Ecto neural progenitor cell (in vitro differentiated cells): ENCODE measurements around the gene PRKCE.

Experiments used
- DNase-seq: peaks from one replicate; pipeline ENCODE4 v3.0.0-alpha.2; 2018; ENCODE audit warnings: low spot score

Gene PRKCE

DNA sequence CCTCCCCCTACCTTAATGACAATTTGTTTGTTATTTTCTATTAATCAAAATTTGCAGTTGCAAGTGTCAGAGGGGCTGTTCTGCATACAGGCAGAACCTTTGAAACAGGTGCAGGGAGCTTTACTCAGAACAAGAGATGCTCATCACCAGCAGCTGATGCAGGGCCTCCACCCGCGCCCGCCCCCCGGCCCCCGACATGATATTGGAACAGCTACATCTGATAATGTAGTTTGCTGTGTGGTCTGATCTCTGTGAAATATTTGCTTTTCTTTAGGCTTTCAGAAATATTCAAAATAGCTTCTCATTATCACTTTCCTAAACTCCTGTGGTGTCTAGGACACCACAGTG lies 130.0 kb downstream of the PRKCE start:
- no peak for DNase-seq

GRCh38 chr2:45782436-45782835 lies 131.0 kb downstream of the PRKCE start:
- DNase-seq: no peak

DNA sequence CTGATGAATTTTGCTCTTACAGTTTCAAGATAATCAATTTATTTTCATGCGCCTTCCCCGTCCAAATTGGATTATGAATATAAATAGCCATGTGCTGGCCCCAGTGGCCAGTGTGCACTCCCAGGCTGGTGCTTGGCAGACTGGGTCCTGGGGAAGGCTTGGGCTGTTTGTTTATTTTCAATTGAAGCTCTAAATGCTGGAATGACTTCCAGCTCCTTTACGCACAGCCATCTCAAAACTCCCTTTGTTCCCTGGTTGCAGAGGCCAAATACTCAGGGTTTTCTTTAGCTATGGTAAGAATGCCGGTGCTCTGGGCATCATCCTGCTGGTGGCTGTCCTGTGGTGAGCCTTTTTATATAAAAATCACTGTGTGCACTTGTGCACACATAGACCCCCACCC lies 131.5 kb downstream of the PRKCE start:
- no peak for DNase-seq

- no peak for DNase-seq
These were observed 134.8 kb downstream of the PRKCE start for GRCh38 chr2:45786030-45786835.

- no peak for DNase-seq
These were observed 135.4 kb downstream of the PRKCE start for GRCh38 chr2:45786836-45787357.

DNA sequence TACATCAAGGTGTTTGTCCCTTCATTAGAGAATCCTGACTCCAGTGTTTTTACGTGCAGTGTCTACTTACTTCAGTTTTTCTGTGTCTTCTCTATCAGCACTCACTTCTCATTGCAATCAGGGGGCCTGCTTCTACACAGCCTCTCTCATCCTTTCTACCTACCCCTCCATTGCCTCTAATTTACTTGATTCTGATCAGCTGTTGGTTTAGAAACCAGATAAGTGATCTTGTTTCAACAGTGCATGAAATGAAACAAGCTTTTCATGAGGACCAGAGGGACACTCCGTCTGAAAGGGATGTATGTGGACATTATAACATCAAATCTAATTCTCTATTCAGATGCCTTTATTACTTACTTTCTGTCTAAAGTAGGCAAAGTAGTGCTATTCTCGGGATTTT lies 136.9 kb downstream of the PRKCE start:
- no peak for DNase-seq

DNA sequence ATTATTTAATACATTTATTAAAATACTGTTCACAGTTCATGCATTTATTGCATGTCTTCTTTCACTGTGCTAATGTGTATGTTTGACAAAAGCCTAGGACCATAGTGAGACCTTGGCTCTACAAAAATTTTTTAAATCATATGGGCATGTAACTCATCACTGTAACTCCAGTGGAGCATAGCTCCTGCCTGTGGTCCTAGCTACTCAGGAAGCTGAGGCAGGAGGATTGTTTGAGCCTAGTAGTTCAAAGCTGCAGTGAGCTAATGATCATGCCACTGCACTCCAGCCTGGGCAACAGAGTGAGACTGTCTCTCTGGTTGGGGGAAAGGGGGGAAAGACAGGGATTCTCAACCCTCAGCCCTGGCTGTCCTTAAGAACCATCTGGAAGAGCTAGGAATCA lies 137.8 kb downstream of the PRKCE start:
- no peak for DNase-seq

DNA sequence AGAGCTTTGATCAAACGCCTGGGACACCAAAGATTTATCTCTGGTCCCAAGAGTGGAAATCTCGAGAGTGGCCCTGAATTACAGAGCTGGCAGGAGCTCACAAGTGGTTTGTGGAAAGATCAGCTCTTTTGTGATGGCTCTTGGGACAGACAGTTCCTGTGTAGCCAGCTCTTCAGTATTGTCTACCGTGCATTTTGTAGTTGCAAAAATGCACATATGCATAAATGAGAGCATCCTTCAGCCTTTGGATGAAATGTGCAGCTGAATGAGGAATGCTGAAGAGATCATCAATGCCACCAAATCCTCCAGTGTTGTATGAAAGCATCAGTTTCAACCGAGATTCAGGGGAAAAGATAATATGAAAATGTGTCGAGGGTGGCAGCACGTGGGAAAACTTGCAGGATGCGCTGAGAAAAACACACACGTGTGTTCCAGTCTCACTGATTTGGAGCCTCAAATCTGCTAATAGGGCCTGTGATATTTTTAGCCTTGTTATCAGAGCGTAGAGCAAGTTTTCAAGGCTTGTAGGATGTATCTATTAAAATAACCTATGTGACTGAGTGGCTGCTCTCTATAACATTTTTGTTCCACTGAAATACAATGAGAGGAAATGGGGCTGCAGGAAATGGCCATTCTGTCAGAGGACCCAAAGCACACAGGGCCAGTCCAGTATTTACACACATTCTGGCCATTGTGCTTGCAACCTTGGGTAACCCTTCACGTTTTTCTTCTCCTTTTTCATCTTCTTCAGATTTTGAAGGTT lies 138.7 kb downstream of the PRKCE start:
- DNase-seq: no peak

GRCh38 chr2:45793305-45793962 lies 142.0 kb downstream of the PRKCE start:
- no peak for DNase-seq

GRCh38 chr2:45794134-45794617 lies 142.7 kb downstream of the PRKCE start:
- DNase-seq: no peak

DNA sequence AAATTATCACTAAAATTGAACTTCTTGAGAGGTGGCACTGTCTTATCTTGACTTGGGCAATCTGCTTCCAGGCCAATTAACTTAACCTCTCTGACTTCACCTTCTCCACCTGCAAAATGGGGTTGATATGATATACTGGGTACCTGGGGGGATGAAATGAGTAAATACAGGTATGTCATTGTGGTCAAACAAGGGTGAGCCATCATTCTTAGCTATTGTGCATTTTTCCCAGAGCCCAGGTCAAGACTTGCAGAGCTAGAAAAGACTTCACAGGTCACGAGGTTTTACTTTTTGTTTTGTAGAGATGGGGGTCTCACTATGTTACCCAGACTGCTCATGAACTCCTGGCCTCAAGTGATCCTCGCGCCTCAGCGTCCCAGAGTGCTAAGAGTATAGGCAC lies 145.0 kb downstream of the PRKCE start:
- DNase-seq: no peak

- DNase-seq: no peak
These were observed 146.2 kb downstream of the PRKCE start for GRCh38 chr2:45797451-45798230.

GRCh38 chr2:45799679-45800381 lies 148.4 kb downstream of the PRKCE start:
- no peak for DNase-seq

GRCh38 chr2:45802499-45803138 lies 151.1 kb downstream of the PRKCE start:
- no peak for DNase-seq

- no peak for DNase-seq
These were observed 153.7 kb downstream of the PRKCE start for GRCh38 chr2:45804987-45805755.

- DNase-seq: no peak
These were observed 155.3 kb downstream of the PRKCE start for GRCh38 chr2:45806563-45807358.

DNA sequence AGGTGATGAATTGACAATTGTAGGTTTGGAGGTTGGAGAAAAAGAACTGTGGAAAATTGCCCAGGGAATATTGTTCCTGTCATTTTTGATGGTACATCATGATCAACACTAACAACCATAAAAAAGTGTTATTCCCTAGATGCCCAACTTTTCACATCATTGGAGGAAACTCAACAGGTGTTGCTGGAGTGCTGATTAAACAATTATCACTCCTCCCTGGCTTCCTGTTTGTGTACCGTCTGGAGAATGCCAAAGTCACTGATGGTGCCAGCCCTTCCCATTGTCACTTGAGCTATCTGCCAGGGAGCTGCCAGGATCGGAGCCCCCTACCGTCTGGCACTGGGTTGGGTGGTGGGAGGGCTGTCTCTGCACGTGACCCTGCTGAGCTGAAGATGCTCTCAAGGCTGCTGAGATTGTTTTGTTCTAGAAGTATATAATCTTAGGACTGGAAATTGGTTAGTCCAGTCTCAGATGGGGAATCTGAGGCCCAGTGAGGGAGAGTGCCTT lies 156.9 kb downstream of the PRKCE start:
- DNase-seq: no peak

DNA sequence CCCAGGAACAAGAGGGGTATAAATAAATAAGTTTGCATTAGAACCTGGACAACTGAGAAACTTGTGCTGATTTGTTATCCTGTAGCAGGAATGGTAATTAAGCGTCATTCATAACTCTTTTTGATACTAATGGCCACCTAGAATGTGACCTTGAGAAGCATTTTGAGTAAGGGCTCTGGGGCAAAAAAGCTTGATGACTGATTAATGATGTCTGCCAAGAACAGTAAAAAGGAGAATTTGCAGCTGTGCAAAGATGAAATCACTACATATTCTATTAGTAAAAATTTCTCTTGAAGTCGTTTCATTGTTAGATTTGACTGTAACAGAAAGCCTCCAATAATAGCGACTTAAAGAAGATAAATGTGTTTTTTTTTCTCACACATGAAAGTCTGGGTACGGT lies 157.7 kb downstream of the PRKCE start:
- no peak for DNase-seq

DNA sequence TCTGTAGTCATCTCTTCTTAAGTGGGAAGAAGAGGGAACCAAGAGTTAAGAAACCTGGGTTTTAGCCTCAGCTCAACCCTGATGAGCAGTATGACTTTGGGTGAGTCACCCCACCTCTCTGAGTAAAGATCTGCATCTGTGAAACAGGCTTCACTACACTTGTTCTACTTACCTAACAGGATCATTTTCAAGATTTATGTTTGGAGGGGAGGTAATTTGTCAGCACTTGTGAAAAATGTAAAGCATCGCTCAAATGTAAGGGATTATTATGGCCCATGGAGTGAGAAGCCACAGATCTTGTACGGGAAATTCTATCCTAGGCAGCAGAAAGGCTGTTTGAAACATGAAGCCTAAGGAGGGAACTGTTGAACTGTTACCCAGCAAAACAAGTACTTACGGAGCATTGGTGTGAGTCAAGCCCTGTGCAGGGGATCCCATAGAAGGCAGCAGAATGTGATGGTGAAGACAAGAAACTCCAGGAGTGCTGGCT lies 160.6 kb downstream of the PRKCE start:
- no peak for DNase-seq
